Heart left ventricle (tissue), 16 donors: Measurements from ENCODE around the gene CTAG1B. TPM values are rescaled to one million over a fixed set of nuclear protein-coding genes. Genes with fewer than 3 reads are reported as not detected.
"Not testable (repeated sequence)": the region's sequence is repeated elsewhere in the genome, so short reads cannot be mapped to it uniquely, and the experiment has no call there.

Experiments used
- ATAC-seq, 4 donors: fragments of 200-7000 bp; cut with Tn5 transposase; one replicate each; pipeline ENCODE4 v1.9.1; 2020 to 2022; ENCODE audit warnings: moderate library complexity in 4 of 4, mild to moderate bottlenecking in 3 of 4, moderate number of reproducible peaks in 1 of 4
- DNase-seq, 5 donors: peaks; one replicate each; pipeline ENCODE4 v3.0.0-alpha.2; 2020
- H3K27ac ChIP-seq, 12 donors: fragments of 200-600 bp; sonication (generic) in 4 of 12; one replicate each; pipeline versions ENCODE4 v1.5.0 to v1.8.0; 2016 to 2022; ENCODE audit warnings: mild to moderate bottlenecking in 2 of 12
- H3K27me3 ChIP-seq, 9 donors: fragments of 200-600 bp; sonication (generic) in 2 of 9; one replicate each; pipeline versions ENCODE4 v1.5.1 to v1.8.0; 2016 to 2022; ENCODE audit warnings: mild to moderate bottlenecking in 3 of 9
- H3K36me3 ChIP-seq, 9 donors: fragments of 200-600 bp; sonication (generic) in 2 of 9; one replicate each; pipeline versions ENCODE4 v1.5.0 to v1.8.0; 2018 to 2022; ENCODE audit warnings: mild to moderate bottlenecking in 2 of 9
- H3K4me1 ChIP-seq, 12 donors: fragments of 200-600 bp; sonication (generic) in 4 of 12; one replicate each; pipeline versions ENCODE4 v1.5.0 to v1.8.0; 2016 to 2022; ENCODE audit warnings: mild to moderate bottlenecking in 3 of 12
- H3K4me3 ChIP-seq, 12 donors: fragments of 200-600 bp; sonication (generic) in 4 of 12; one replicate each; pipeline versions ENCODE4 v1.5.0 to v1.8.0; 2017 to 2022; ENCODE audit warnings: mild to moderate bottlenecking in 9 of 12, moderate library complexity in 4 of 12
- H3K9me3 ChIP-seq, 12 donors: fragments of 200-600 bp; sonication (generic) in 4 of 12; one replicate each; pipeline versions ENCODE4 v1.5.0 to v1.8.0; 2016 to 2022; ENCODE audit warnings: mild to moderate bottlenecking in 1 of 12
- POLR2A ChIP-seq, 2 donors: fragments of 450-650 bp; IDR thresholded peaks; one replicate each; pipeline ENCODE4 v1.6.1; 2017; ENCODE audit warnings: antibody characterized with exemption in 2 of 2, mild to moderate bottlenecking in 2 of 2, moderate library complexity in 2 of 2
- WGBS, 4 donors: extraction: QIAGEN DNeasy Blood & Tissue Kit in 2 of 4; methylation state at CpG; one replicate each; pipeline versions ENCODE4 v1.1.5 to v1.1.7; 2013 to 2018; 5-methylcytosine and 5-hydroxymethylcytosine counted together
- intact Hi-C, 10 donors: fragments of 100-400 bp; cut with DNase I; formaldehyde crosslinking; loops; one replicate each; pipeline versions ENCODE4 v1.11.1 to v1.14.2; 2022
- polyA plus RNA-seq, 2 donors: library from polyadenylated mRNA; stranded (reverse); fragments of 200-250 nt; gene quantifications; one replicate each; pipeline ENCODE4 v1.2.3, GENCODE V29; 2013
- total RNA-seq, 9 donors: library from RNA; depleted of rRNA in 2 of 9; stranded (reverse); fragments of >200 nt in 2 of 9; fragmentation: NEBNext Ultra II Directional in 3 of 9; extraction: Animal tissue kit (Norgen Biotek cat#: 25700) in 3 of 9; gene quantifications; one replicate each; pipeline versions ENCODE4 v1.1.0 to v1.2.4, GENCODE V29; 2016 to 2023
- TF ChIP-seq, protein P1 (sequence below), 12 donors: fragments of 200-600 bp; sonication (generic) in 4 of 12; IDR thresholded peaks; one replicate each; pipeline versions ENCODE4 v1.5.0 to v1.8.0; 2018 to 2022; ENCODE audit warnings: antibody characterized with exemption in 12 of 12, mild to moderate bottlenecking in 5 of 12
- donor health status: ischemic (EF 13 %, LVEDD 7.1; RV severe dilation, severe dysfunction).
- donor health status: healthy with polysubstance abuse.
- donor health status: DM: no; HTN: yes; CAD: no.
- donor health status: DM: no; HTN: no; CAD: no.
- donor health status: ischemic (EF 25% LVEDD 6.9; RV normal size, moderate dysfunction).
- donor health status: ischemic (EF 25% LVEDD 5.7; RV mildly dilated, moderate dysfunction).
- donor health status: healthy.
- donor health status: DM: yes; HTN: yes; CAD: no.
- donor health status: ischemic (EF 35%, LVEDD 5.7; RV mildly dilated, moderate dysfunction).
- donor health status: nonischemic (EF 11% LVEDD 7.7; RV severe dilation, severe dysfunction).
- donor health status: DM: yes; HTN: yes; CAD: no.
- donor health status: PGD.
- donor health status: ischemic (EF 29% LVEDD 5.4; RV normal size, mild dysfunction).
- donor health status: nonischemic (EF 23%, LVEDD 6.1; RV moderate dilation, normal function).

Gene CTAG1B
- total and polyA plus RNA-seq, 11 donors, result not detected

DNA sequence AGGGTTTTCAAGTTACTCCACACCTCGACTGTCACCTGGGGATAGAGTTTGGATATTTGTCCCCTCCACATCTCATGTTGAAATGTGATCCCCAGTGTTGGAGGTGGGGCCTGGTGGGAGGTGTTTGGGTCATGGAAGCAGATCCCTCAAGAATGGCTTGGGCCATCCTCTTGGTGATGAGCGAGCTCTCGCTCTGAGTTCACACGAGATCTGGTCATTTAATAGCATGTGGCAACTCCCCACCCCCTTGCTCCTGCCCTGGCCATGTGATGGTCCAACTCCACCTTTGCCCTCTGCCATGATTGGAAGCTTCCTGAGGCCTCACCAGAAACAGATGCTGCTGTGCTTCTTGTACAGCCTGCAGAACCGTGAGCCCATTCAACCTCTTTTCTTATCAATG, 25.9 kb downstream of the CTAG1B start:
- Histone ChIP-seq H3K36me3 (no peaks in the 10 kb centered on the region), H3K9me3 (no peaks in the 10 kb centered on the region), H3K4me1 (no peaks in the 10 kb centered on the region), H3K27me3 (peaks cover 0 to 7% (median 0%) of the 10 kb centered on the region in 9 donors), H3K4me3 (no peak overlapping the region), H3K27ac (no peak overlapping the region)
- 78 to 93% (median 84%) methylated on average over 5 of the region's 5 CpGs for WGBS, 4 donors
- no peak for DNase-seq
- no peak for ATAC-seq
- TF ChIP-seq, protein P1, sequence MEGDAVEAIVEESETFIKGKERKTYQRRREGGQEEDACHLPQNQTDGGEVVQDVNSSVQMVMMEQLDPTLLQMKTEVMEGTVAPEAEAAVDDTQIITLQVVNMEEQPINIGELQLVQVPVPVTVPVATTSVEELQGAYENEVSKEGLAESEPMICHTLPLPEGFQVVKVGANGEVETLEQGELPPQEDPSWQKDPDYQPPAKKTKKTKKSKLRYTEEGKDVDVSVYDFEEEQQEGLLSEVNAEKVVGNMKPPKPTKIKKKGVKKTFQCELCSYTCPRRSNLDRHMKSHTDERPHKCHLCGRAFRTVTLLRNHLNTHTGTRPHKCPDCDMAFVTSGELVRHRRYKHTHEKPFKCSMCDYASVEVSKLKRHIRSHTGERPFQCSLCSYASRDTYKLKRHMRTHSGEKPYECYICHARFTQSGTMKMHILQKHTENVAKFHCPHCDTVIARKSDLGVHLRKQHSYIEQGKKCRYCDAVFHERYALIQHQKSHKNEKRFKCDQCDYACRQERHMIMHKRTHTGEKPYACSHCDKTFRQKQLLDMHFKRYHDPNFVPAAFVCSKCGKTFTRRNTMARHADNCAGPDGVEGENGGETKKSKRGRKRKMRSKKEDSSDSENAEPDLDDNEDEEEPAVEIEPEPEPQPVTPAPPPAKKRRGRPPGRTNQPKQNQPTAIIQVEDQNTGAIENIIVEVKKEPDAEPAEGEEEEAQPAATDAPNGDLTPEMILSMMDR (IDR thresholded peaks at IDR 0.05), result no peak
- TF ChIP-seq POLR2A (IDR thresholded peaks at IDR 0.05), result no peak
- intact Hi-C loops, result no loop called here

DNA sequence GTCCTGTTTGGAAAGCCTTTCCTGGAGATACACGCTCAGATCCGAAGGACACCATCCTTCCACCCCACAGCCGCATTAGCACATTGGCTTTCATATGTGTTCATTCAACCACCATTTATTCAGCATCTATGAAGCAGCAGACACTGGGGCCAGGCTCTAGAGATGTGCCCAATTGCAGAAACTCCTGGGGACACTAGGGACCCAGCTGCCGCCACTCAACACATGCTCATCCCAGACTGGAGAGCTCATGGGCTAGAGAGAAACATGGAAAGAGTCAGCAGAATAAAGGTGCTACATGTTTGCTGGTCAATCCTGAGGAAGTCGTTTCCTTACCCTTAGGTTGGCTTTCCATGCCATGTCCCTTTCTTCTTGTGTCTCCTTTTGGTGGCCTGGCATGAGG, 26.6 kb downstream of the CTAG1B start:
- H3K27me3 ChIP-seq, result peaks cover 0 to 7% (median 0%) of the 10 kb centered on the region in 9 donors
- ATAC-seq (no peak), DNase-seq (no peak)
- TF ChIP-seq POLR2A (IDR thresholded peaks at IDR 0.05), result no peak
- TF ChIP-seq, protein P1 (IDR thresholded peaks at IDR 0.05), result no peak
- no peak overlapping the region for H3K4me3 ChIP-seq
- intact Hi-C loops, result no loop called here
- H3K27ac ChIP-seq, result no peak overlapping the region
- H3K36me3 ChIP-seq, result no peaks in the 10 kb centered on the region
- 76 to 92% (median 87%) methylated on average over 5 of the region's 5 CpGs for WGBS, 4 donors
- H3K4me1 ChIP-seq, result no peaks in the 10 kb centered on the region
- no peaks in the 10 kb centered on the region for H3K9me3 ChIP-seq

DNA sequence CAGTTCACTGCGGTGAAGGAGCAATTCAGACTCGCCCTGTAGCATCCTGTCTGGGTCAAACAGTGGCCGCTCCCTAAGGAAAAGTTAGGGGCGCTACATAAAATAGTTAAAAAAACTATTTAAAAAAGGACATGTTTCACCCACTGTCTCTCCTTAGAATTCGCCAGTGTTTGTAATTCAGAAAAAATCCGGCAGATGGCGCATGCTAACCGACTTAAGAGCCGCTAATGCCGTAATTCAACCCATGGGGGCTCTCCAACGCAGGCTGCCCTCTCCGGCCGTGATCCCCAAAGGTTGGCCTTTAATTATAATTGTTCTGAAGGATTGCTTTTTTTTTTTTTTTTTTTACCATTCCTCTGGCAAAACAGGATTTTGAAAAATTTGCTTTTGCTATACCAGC, 28.7 kb downstream of the CTAG1B start:
- DNase-seq, H3K4me3 ChIP-seq, ATAC-seq, H3K36me3 ChIP-seq, intact Hi-C loops, H3K4me1 ChIP-seq, H3K27ac ChIP-seq, H3K9me3 ChIP-seq, H3K27me3 ChIP-seq: not testable (repeated sequence)
- WGBS, 4 donors, result 27% methylated on average over 4 of the region's 13 CpGs; no CpG with 5 or more reads in 3 of the 4 donors

DNA sequence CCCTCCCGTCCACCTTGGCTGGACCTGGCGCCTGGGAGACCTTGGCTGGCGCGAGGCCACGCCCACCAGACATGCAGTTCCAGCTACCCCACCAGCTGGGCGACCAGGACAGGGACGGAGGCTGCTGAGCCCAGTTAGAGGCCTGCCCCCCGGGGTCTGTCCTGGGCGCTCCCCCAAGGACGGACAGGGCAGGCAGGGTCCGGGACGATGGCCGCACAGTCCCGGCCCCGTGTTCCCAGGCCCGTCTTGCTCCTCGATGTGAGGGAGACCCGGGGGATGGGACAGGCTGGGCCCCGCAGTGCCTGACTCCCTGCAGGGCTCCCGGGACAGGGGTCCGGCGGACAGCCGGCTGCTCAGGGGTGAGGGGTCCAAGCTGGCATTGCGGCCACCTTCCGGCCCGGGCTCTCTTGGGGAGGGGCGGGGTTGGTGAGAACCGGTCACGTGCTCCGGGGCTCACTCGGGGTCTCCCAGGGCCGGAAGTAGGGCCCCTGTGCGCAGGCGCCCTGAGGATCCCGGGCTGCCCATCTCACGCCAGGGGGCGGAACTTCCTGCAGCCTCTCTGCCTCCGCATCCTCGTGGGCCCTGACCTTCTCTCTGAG, 34.4 kb downstream of the CTAG1B start, which contains the start of gene CTAG1A:
TSS of gene CTAG1A (plus strand) at position 549 of the 599 bp plus-strand sequence. CDS start 74 bp downstream, outside the sequence.
- H3K27ac ChIP-seq, H3K4me3 ChIP-seq, DNase-seq, intact Hi-C loops, H3K4me1 ChIP-seq, H3K27me3 ChIP-seq, H3K9me3 ChIP-seq, H3K36me3 ChIP-seq: not testable (repeated sequence)
- ATAC-seq, result peak in 2 of 4 donors; percentile 10 to 45
- no CpG with 5 or more reads among the region's 39 CpGs for WGBS, 4 donors

DNA sequence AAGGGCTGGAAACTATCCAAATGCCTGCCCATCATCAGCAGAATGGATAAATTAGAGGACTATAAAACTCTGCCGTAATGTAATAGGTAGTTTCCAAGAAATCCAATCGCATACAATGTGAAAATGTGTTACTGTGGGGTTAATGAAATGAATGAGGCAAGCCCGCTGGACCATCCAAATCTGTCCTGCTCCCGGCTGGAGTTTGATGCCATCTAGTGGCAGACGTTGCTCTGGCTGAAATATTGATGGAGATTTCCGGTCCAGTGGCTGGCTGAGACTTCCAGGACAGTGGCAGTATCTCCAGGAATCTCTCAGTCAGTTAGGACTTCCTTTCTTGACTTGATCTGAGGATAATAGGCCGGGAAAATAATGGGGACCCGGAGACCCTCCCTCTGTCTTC, 36.1 kb downstream of the CTAG1B start:
- H3K27ac ChIP-seq, H3K4me1 ChIP-seq, H3K27me3 ChIP-seq, H3K9me3 ChIP-seq, intact Hi-C loops, H3K36me3 ChIP-seq, DNase-seq, H3K4me3 ChIP-seq: not testable (repeated sequence)
- WGBS, 4 donors, result no CpG with 5 or more reads among the region's 8 CpGs
- peak; percentile 20 to 74 (median 47) for ATAC-seq

DNA sequence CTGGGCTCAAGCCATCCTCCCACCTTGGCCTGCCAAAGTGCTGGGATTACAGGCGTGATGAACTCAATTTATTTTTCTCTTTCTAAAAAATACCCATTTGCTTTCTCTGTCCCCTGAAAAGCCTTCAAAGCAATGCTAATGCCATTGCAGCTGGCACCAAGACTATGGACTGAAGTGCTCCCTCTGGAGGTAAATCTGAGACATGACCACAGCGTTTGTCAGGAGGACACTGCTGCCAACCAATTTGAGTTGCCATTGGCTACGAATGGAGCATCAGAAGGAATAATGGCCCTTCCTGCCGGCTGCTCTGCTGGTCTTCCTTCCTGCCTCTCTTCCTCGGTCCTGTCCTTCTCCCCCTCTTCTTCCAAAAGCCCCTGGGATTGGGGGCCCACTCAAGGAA, 44.0 kb downstream of the CTAG1B start:
- WGBS, 4 donors, result no CpG with 5 or more reads among the region's 5 CpGs
- ATAC-seq, result peak in 3 of 4 donors; percentile 49 to 74 (median 63)
- H3K4me1 ChIP-seq, H3K27me3 ChIP-seq, DNase-seq, H3K4me3 ChIP-seq, H3K9me3 ChIP-seq, intact Hi-C loops, H3K36me3 ChIP-seq, H3K27ac ChIP-seq: not testable (repeated sequence)

DNA sequence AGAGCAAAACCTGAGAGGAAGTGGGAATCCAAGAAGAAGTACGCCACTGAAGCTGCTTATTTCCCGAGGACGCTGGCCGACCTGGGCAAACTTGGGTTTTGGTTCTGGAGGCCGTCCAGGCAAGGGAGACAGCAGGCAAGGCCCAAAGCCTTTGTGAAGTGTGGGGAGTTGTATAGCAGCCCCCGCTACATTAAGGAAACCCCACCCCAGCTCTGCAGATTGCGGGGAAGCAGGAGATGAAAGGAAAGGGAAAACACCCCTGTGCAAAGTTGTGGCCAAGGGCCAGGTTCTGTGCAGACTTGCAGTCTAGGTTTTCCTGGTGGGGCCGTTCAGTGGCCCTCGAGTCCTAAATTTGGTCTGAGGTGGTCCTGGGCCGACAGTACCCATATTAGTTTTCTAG, 46.0 kb downstream of the CTAG1B start:
- DNase-seq, H3K4me3 ChIP-seq, intact Hi-C loops, H3K36me3 ChIP-seq, H3K27ac ChIP-seq, ATAC-seq, H3K27me3 ChIP-seq, H3K9me3 ChIP-seq, H3K4me1 ChIP-seq: not testable (repeated sequence)
- no CpG with 5 or more reads among the region's 10 CpGs for WGBS, 4 donors

DNA sequence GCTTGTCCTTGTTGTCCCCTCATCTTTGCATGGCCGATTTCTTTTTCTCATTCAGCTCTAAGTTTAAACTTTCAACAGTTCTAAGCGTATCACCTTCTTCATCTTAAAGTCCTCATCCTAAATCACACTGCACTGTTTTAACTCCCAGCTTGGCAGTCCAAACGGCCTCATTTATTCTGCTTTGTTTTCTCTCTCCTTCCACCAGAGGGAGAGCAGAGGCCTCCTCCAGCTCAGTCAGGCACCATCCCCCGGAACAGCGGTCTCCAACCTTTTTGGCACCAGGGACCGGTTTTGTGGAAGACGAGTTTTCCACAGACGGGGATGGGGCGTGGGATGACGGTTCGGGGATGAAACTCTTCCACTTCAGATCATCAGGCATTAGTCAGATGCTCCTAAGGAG, 48.7 kb downstream of the CTAG1B start:
- H3K36me3 ChIP-seq, H3K4me3 ChIP-seq, H3K27me3 ChIP-seq, DNase-seq, H3K9me3 ChIP-seq, intact Hi-C loops, H3K4me1 ChIP-seq, H3K27ac ChIP-seq: not testable (repeated sequence)
- ATAC-seq, result peak in 1 of 4 donors; percentile 8
- WGBS, 4 donors, result no CpG with 5 or more reads among the region's 11 CpGs
